ENCODE results near the gene UNC13B. TPM values are rescaled to one million over a fixed set of nuclear protein-coding genes. Genes with fewer than 3 reads are reported as not detected.
"Not testable (repeated sequence)": the region's sequence is repeated elsewhere in the genome, so short reads cannot be mapped to it uniquely, and the experiment has no call there.

The UNC13B gene
- total and polyA plus RNA-seq, 4 donors, result 8.0 to 33.7 (median 30.3) TPM

- H3K9me3 ChIP-seq (ENCODE audit: control insufficient read depth, low read length); ATAC-seq (ENCODE audit: low FRiP score); H3K36me3 ChIP-seq (ENCODE audit: control insufficient read depth in 1 of 2, insufficient read depth in 2 of 2, low read length in 1 of 2); H3K27ac ChIP-seq (ENCODE audit: low read depth in 1 of 2, low read length in 2 of 2); H3K4me3 ChIP-seq (ENCODE audit: low read length in 2 of 2); DNase-seq; H3K4me1 ChIP-seq (ENCODE audit: control insufficient read depth in 1 of 2, insufficient read depth in 2 of 2, low read length in 2 of 2); H3K27me3 ChIP-seq (ENCODE audit: control insufficient read depth in 1 of 2, insufficient read depth in 2 of 2, low read length in 1 of 2); intact Hi-C loops (cut with DNase I): not testable (repeated sequence)
- WGBS, 2 donors, result 96% methylated on average over 5 of the region's 5 CpGs
Measured at GRCh38 chr9:35409434-35409833, 247.6 kb downstream of the UNC13B start.

DNA sequence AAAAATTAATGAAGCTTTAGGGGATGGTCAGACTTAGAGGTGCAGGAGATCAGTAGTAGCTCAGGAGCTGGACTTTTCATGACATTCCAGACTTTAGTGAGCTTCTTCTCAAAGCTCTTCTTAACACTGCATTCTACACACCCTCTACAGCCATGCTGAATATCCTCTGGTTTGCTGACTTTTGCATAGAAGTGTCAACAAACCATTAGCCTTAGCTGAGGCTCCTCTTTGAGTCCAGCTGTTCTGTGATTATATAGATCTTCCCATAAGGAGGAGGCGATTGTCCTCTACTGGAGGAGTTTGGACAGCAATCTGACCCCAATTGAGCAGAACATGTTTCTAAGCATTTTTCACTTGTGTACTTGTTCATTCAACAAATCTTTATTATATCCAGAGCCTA is 253.1 kb downstream of the UNC13B start:
- H3K4me1 ChIP-seq (ENCODE audit: control insufficient read depth in 1 of 2, insufficient read depth in 2 of 2, low read length in 2 of 2), result no peaks in the 10 kb centered on the region
- DNase-seq, result no peak
- peaks cover 0 to 2% of the 10 kb centered on the region in 2 donors for H3K36me3 ChIP-seq (ENCODE audit: control insufficient read depth in 1 of 2, insufficient read depth in 2 of 2, low read length in 1 of 2)
- no peak overlapping the region for H3K4me3 ChIP-seq (ENCODE audit: low read length in 2 of 2)
- no peak for ATAC-seq (ENCODE audit: low FRiP score)
- no peaks in the 10 kb centered on the region for H3K27me3 ChIP-seq (ENCODE audit: control insufficient read depth in 1 of 2, insufficient read depth in 2 of 2, low read length in 1 of 2)
- intact Hi-C loops (cut with DNase I), result no loop called here
- 84% methylated on average over 1 of the region's 1 CpG for WGBS, 2 donors
- no peak overlapping the region for H3K27ac ChIP-seq (ENCODE audit: low read depth in 1 of 2, low read length in 2 of 2)
- H3K9me3 ChIP-seq (ENCODE audit: control insufficient read depth, low read length), result no peaks in the 10 kb centered on the region

DNA sequence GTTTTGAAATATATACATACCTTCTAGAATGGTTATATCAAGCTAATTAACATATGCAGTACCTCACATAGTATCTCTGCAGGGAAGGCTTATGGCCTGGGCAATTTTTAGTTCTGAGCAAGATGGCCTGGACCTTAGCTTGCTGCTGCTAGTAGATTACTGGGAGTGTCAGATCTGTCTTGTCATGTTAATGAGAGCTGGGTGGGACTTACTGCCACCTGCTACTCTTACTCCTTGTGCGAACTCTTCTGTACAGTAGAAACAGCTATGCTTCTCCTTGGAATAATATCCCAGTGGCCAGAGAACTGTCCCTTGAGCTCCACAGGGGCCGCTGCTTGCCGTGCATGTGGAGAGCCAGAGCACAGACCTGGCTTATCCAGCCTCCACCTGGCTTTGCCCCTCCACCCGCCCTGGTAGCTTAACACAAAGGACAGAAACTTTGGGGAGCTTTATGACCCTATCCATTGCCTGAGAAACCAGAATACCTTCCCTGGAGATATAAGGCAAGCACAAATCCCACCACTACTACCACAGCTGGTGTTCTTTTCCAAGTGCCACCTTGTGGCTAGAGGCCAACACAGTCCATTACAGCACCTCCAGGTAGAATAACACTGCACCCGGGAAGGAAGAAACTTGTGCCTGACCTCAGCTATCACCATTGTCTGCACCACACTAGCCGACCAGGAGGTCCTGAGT is 253.7 kb downstream of the UNC13B start:
- Histone ChIP-seq H3K4me3 (ENCODE audit: low read length in 2 of 2) (no peak overlapping the region), H3K27me3 (ENCODE audit: control insufficient read depth in 1 of 2, insufficient read depth in 2 of 2, low read length in 1 of 2) (no peaks in the 10 kb centered on the region), H3K9me3 (ENCODE audit: control insufficient read depth, low read length) (no peaks in the 10 kb centered on the region), H3K27ac (ENCODE audit: low read depth in 1 of 2, low read length in 2 of 2) (no peak overlapping the region), H3K4me1 (ENCODE audit: control insufficient read depth in 1 of 2, insufficient read depth in 2 of 2, low read length in 2 of 2) (no peaks in the 10 kb centered on the region), H3K36me3 (ENCODE audit: control insufficient read depth in 1 of 2, insufficient read depth in 2 of 2, low read length in 1 of 2) (peaks cover 0 to 2% of the 10 kb centered on the region in 2 donors)
- 75 to 79% methylated on average over 6 of the region's 6 CpGs for WGBS, 2 donors
- DNase-seq, result no peak
- ATAC-seq (ENCODE audit: low FRiP score), result no peak
- intact Hi-C loops (cut with DNase I), result no loop called here

GRCh38 chr9:35416098-35416427 is 254.3 kb downstream of the UNC13B start:
- DNase-seq (no peak), ATAC-seq (ENCODE audit: low FRiP score) (no peak)
- intact Hi-C loops (cut with DNase I), result no loop called here
- no peak overlapping the region for H3K4me3 ChIP-seq (ENCODE audit: low read length in 2 of 2)
- 66 to 71% methylated on average over 2 of the region's 2 CpGs for WGBS, 2 donors
- no peak overlapping the region for H3K27ac ChIP-seq (ENCODE audit: low read depth in 1 of 2, low read length in 2 of 2)
- H3K4me1 ChIP-seq (ENCODE audit: control insufficient read depth in 1 of 2, insufficient read depth in 2 of 2, low read length in 2 of 2), result no peaks in the 10 kb centered on the region
- no peaks in the 10 kb centered on the region for H3K9me3 ChIP-seq (ENCODE audit: control insufficient read depth, low read length)
- H3K27me3 ChIP-seq (ENCODE audit: control insufficient read depth in 1 of 2, insufficient read depth in 2 of 2, low read length in 1 of 2), result no peaks in the 10 kb centered on the region
- H3K36me3 ChIP-seq (ENCODE audit: control insufficient read depth in 1 of 2, insufficient read depth in 2 of 2, low read length in 1 of 2), result peaks cover 0 to 2% of the 10 kb centered on the region in 2 donors

- 88 to 91% methylated on average over 1 of the region's 1 CpG for WGBS, 2 donors
- DNase-seq, result no peak
- Histone ChIP-seq H3K27ac (ENCODE audit: low read depth in 1 of 2, low read length in 2 of 2) (no peak overlapping the region), H3K9me3 (ENCODE audit: control insufficient read depth, low read length) (no peaks in the 10 kb centered on the region), H3K36me3 (ENCODE audit: control insufficient read depth in 1 of 2, insufficient read depth in 2 of 2, low read length in 1 of 2) (no peaks in the 10 kb centered on the region), H3K27me3 (ENCODE audit: control insufficient read depth in 1 of 2, insufficient read depth in 2 of 2, low read length in 1 of 2) (no peaks in the 10 kb centered on the region), H3K4me1 (ENCODE audit: control insufficient read depth in 1 of 2, insufficient read depth in 2 of 2, low read length in 2 of 2) (no peaks in the 10 kb centered on the region), H3K4me3 (ENCODE audit: low read length in 2 of 2) (no peak overlapping the region)
- intact Hi-C loops (cut with DNase I), result no loop called here
- ATAC-seq (ENCODE audit: low FRiP score), result no peak
Measured at GRCh38 chr9:35422346-35422745, 260.5 kb downstream of the UNC13B start.

- intact Hi-C loops (cut with DNase I), result no loop called here
- H3K27ac ChIP-seq (ENCODE audit: low read depth in 1 of 2, low read length in 2 of 2), result no peak overlapping the region
- WGBS, 2 donors, result 72 to 79% methylated on average over 2 of the region's 2 CpGs
- no peaks in the 10 kb centered on the region for H3K9me3 ChIP-seq (ENCODE audit: control insufficient read depth, low read length)
- no peaks in the 10 kb centered on the region for H3K36me3 ChIP-seq (ENCODE audit: control insufficient read depth in 1 of 2, insufficient read depth in 2 of 2, low read length in 1 of 2)
- ATAC-seq (ENCODE audit: low FRiP score), result no peak
- no peak for DNase-seq
- H3K27me3 ChIP-seq (ENCODE audit: control insufficient read depth in 1 of 2, insufficient read depth in 2 of 2, low read length in 1 of 2), result no peaks in the 10 kb centered on the region
- H3K4me1 ChIP-seq (ENCODE audit: control insufficient read depth in 1 of 2, insufficient read depth in 2 of 2, low read length in 2 of 2), result no peaks in the 10 kb centered on the region
- H3K4me3 ChIP-seq (ENCODE audit: low read length in 2 of 2), result no peak overlapping the region
Measured at GRCh38 chr9:35422753-35423152, 260.9 kb downstream of the UNC13B start.

DNA sequence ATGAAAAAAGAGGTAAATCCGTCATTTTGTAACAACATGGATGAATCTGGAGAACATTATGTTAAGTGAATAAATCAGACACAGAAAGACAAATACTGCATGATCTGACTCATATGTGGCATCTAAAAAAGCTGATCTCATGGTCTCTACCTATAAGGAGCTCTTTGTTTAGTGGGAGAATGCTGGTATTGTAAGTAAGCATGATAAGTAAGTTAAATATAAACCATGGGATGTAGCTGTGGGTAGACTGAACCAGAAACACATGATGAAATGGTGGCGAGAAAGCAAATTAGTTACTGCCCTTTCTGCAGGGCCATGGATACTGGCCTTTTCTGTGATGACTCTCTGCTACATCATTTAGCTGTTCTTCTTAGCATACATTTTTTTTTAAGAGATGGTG is 261.7 kb downstream of the UNC13B start:
- H3K27me3 ChIP-seq (ENCODE audit: control insufficient read depth in 1 of 2, insufficient read depth in 2 of 2, low read length in 1 of 2), result no peaks in the 10 kb centered on the region
- DNase-seq (no peak), ATAC-seq (ENCODE audit: low FRiP score) (no peak)
- no peaks in the 10 kb centered on the region for H3K9me3 ChIP-seq (ENCODE audit: control insufficient read depth, low read length)
- H3K27ac ChIP-seq (ENCODE audit: low read depth in 1 of 2, low read length in 2 of 2), result no peak overlapping the region
- H3K4me3 ChIP-seq (ENCODE audit: low read length in 2 of 2), result no peak overlapping the region
- 87 to 94% methylated on average over 2 of the region's 2 CpGs for WGBS, 2 donors
- no peaks in the 10 kb centered on the region for H3K4me1 ChIP-seq (ENCODE audit: control insufficient read depth in 1 of 2, insufficient read depth in 2 of 2, low read length in 2 of 2)
- intact Hi-C loops (cut with DNase I), result no loop called here
- H3K36me3 ChIP-seq (ENCODE audit: control insufficient read depth in 1 of 2, insufficient read depth in 2 of 2, low read length in 1 of 2), result no peaks in the 10 kb centered on the region

DNA sequence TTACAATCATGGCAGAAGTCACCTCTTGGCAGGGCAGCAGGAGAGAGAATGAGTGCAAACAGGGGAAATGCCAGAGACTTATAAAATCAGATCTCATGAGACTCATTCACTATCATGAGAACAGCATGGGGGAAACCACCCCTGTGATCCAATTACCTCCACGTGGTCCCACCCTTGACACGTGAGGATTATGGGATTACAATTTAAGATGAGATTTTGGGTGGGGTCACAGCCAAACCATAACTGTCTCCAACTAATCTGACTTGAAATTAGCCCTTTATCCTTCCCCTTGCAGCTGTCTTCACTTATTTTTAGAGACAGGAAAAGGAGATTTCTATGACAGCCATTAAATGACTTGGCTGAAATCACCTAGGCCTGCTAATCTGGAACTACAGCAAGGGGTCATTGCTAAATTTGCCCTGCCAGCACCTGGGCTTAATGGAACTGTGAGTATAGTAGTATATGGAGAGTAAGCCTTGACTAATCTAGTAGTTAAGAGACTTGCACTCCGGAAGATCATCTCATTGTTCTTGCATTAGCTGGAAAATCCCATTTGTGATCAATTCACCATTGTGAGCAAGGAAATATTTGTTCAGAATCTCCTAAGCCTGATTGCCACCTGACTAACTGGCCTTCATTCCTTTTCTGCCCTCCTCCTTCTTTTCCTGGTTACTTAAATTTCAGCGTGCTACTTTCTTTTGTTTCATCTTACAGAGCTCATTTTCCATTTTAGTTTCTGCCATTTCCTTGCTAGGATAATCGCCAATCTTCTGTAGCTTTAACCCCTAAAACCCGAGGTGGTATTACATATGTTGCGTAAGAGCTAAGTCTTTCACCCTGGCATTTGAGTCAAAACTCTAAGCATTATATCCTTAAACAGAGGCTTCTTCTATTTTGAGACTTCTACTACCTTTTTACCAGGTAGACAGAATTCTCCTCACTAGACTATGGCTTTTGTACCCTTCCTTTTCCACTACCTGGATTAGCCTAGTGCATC is 262.8 kb downstream of the UNC13B start:
- Histone ChIP-seq H3K36me3 (ENCODE audit: control insufficient read depth in 1 of 2, insufficient read depth in 2 of 2, low read length in 1 of 2) (no peaks in the 10 kb centered on the region), H3K4me3 (ENCODE audit: low read length in 2 of 2) (no peak overlapping the region), H3K27ac (ENCODE audit: low read depth in 1 of 2, low read length in 2 of 2) (no peak overlapping the region), H3K27me3 (ENCODE audit: control insufficient read depth in 1 of 2, insufficient read depth in 2 of 2, low read length in 1 of 2) (no peaks in the 10 kb centered on the region), H3K4me1 (ENCODE audit: control insufficient read depth in 1 of 2, insufficient read depth in 2 of 2, low read length in 2 of 2) (no peaks in the 10 kb centered on the region), H3K9me3 (ENCODE audit: control insufficient read depth, low read length) (no peaks in the 10 kb centered on the region)
- ATAC-seq (ENCODE audit: low FRiP score) (no peak), DNase-seq (no peak)
- 76 to 83% methylated on average over 7 of the region's 7 CpGs for WGBS, 2 donors
- intact Hi-C loops (cut with DNase I), result no loop called here

GRCh38 chr9:35426627-35427026 is 264.8 kb downstream of the UNC13B start:
- DNase-seq, result no peak
- Histone ChIP-seq H3K9me3 (ENCODE audit: control insufficient read depth, low read length) (no peaks in the 10 kb centered on the region), H3K27ac (ENCODE audit: low read depth in 1 of 2, low read length in 2 of 2) (no peak overlapping the region), H3K4me1 (ENCODE audit: control insufficient read depth in 1 of 2, insufficient read depth in 2 of 2, low read length in 2 of 2) (no peaks in the 10 kb centered on the region), H3K36me3 (ENCODE audit: control insufficient read depth in 1 of 2, insufficient read depth in 2 of 2, low read length in 1 of 2) (no peaks in the 10 kb centered on the region), H3K27me3 (ENCODE audit: control insufficient read depth in 1 of 2, insufficient read depth in 2 of 2, low read length in 1 of 2) (no peaks in the 10 kb centered on the region), H3K4me3 (ENCODE audit: low read length in 2 of 2) (no peak overlapping the region)
- intact Hi-C loops (cut with DNase I), result no loop called here
- WGBS, 2 donors, result 44 to 46% methylated on average over 1 of the region's 1 CpG
- ATAC-seq (ENCODE audit: low FRiP score), result no peak

All from aorta (tissue), 5 donors.